ENCODE results near the gene FEZF2. TPM values are rescaled to one million over a fixed set of nuclear protein-coding genes. Genes with fewer than 3 reads are reported as not detected.

Gene FEZF2
- total RNA-seq, 4 donors from 2014 or later = not detected

DNA sequence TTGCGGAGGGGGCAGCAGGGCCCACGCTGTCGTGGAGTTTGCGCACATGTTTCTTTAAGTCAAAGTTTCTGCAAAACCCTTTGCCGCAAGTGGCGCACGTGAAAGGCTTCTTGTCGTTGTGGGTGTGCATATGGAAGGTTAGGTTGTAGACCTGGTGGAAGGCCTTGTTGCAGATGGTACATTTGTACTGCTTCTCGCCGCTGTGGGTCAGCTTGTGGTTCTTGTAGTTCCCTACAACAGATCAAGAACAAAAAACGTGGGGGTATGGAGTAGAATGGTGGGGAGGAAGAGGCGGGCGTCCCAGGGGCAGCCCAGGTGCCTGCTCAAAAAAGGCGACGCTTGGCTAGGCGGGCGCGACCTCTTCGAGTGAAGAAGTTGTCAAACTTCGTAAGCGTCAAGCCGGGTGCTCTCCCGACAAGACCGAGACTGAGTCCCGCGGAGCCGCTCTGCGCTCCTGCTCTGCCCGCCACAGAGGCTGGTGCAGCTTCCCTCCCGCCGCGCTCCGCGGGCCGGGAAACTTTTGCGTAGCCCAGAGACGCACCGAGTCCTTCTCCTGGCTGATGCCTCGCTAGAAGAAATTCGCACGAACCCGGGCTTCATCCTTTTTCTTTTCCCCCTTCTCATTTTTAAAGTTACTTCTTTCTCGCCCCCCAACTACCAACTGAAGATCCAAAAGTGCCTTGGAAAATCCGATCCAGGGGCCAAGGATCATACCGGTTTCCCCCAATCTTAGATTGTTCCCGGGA is 3.1 kb downstream of the FEZF2 start:
- in situ Hi-C loops (cut with MboI; ENCODE audit: low pct_ligation_motif_present in 1 of 4, low pct_unique_long_range_greater_than_20kb in 1 of 4, low sequenced_read_pairs in 3 of 4) = no loop called here
- H3K27ac ChIP-seq = no peak overlapping the region
- H3K9me3 ChIP-seq = no peaks in the 10 kb centered on the region
- intact Hi-C loops (cut with DNase I; ENCODE audit: low total_unique reads) = no loop called here
- H3K4me1 ChIP-seq = peaks cover 0 to 32% (median 5%) of the 10 kb centered on the region in 4 donors
- H3K4me3 ChIP-seq = no peak overlapping the region
- no peaks in the 10 kb centered on the region for H3K36me3 ChIP-seq
- H3K27me3 ChIP-seq = peaks cover 100% of the 10 kb centered on the region
- WGBS, 2 donors (ENCODE audit: low coverage in 1 of 2) = 9 to 13% methylated on average over 25 to 46 of the region's 46 CpGs
- DNase-seq = no peak
- no peak for TF ChIP-seq EP300 (IDR thresholded peaks at IDR 0.05; ENCODE audit: low read depth)
- TF ChIP-seq POLR2AphosphoS5 (IDR thresholded peaks at IDR 0.05) = no peak
- no peak for TF ChIP-seq POLR2A (IDR thresholded peaks at IDR 0.05)
- TF ChIP-seq CTCF (IDR thresholded peaks at IDR 0.05) = no peak

- Histone ChIP-seq H3K4me3 (peak overlapping the region in 1 of 4 donors; percentile 35), H3K9me3 (no peaks in the 10 kb centered on the region), H3K27ac (no peak overlapping the region), H3K27me3 (peaks cover 100% of the 10 kb centered on the region), H3K36me3 (no peaks in the 10 kb centered on the region), H3K4me1 (peaks cover 0 to 31% (median 5%) of the 10 kb centered on the region in 4 donors)
- intact Hi-C loops (cut with DNase I; ENCODE audit: low total_unique reads) (no loop called here), in situ Hi-C loops (cut with MboI; ENCODE audit: low pct_ligation_motif_present in 1 of 4, low pct_unique_long_range_greater_than_20kb in 1 of 4, low sequenced_read_pairs in 3 of 4) (no loop called here)
- no peak for DNase-seq
- 21 to 25% methylated on average over 7 to 12 of the region's 12 CpGs for WGBS, 2 donors (ENCODE audit: low coverage in 1 of 2)
- TF ChIP-seq POLR2A (IDR thresholded peaks at IDR 0.05) (no peak), EP300 (IDR thresholded peaks at IDR 0.05; ENCODE audit: low read depth) (no peak), POLR2AphosphoS5 (IDR thresholded peaks at IDR 0.05) (no peak), CTCF (IDR thresholded peaks at IDR 0.05) (no peak)
Measured at GRCh38 chr3:62369476-62369743, 3.9 kb downstream of the FEZF2 start.

GRCh38 chr3:62368705-62369475 is 4.5 kb downstream of the FEZF2 start:
- intact Hi-C loops (cut with DNase I; ENCODE audit: low total_unique reads) = no loop called here
- no peaks in the 10 kb centered on the region for H3K36me3 ChIP-seq
- DNase-seq = no peak
- H3K27ac ChIP-seq = no peak overlapping the region
- peaks cover 100% of the 10 kb centered on the region for H3K27me3 ChIP-seq
- in situ Hi-C loops (cut with MboI; ENCODE audit: low pct_ligation_motif_present in 1 of 4, low pct_unique_long_range_greater_than_20kb in 1 of 4, low sequenced_read_pairs in 3 of 4) = no loop called here
- H3K4me3 ChIP-seq = peak overlapping the region in 1 of 4 donors; percentile 35
- 16% methylated on average over 58 of the region's 58 CpGs; no CpG with 5 or more reads in 1 of the 2 donors for WGBS, 2 donors (ENCODE audit: low coverage in 1 of 2)
- no peak for TF ChIP-seq CTCF (IDR thresholded peaks at IDR 0.05)
- TF ChIP-seq POLR2AphosphoS5 (IDR thresholded peaks at IDR 0.05) = no peak
- no peak for TF ChIP-seq POLR2A (IDR thresholded peaks at IDR 0.05)
- no peak for TF ChIP-seq EP300 (IDR thresholded peaks at IDR 0.05; ENCODE audit: low read depth)
- H3K9me3 ChIP-seq = no peaks in the 10 kb centered on the region
- peaks cover 0 to 25% (median 5%) of the 10 kb centered on the region in 4 donors for H3K4me1 ChIP-seq

DNA sequence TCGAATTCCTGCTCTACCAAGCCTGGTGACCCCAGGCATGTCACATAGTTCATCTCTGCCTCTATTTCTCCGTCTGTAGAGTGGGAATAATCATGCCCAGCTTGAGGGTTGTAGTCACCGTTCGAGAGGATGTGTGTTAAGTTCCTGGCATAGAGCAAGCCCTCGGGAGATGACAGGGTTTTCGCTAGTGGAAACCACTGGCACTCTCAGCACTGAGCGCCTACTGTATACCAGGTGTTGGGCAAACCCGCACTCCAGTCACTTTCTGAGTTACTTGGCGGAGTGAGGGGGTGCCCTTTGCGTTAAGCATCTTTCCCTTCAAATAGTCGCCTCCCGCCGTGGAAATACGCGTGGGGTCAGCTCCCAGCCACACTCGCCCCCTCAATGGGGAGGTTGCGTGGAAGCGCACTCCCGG is 5.1 kb downstream of the FEZF2 start:
- H3K36me3 ChIP-seq = no peaks in the 10 kb centered on the region
- peaks cover 0 to 21% (median 5%) of the 10 kb centered on the region in 4 donors for H3K4me1 ChIP-seq
- WGBS, 2 donors (ENCODE audit: low coverage in 1 of 2) = 31% methylated on average over 14 of the region's 19 CpGs; no CpG with 5 or more reads in 1 of the 2 donors
- no peaks in the 10 kb centered on the region for H3K9me3 ChIP-seq
- no peak overlapping the region for H3K4me3 ChIP-seq
- H3K27me3 ChIP-seq = peaks cover 98% of the 10 kb centered on the region
- no peak for DNase-seq
- no peak for TF ChIP-seq EP300 (IDR thresholded peaks at IDR 0.05; ENCODE audit: low read depth)
- no peak for TF ChIP-seq POLR2AphosphoS5 (IDR thresholded peaks at IDR 0.05)
- no peak for TF ChIP-seq POLR2A (IDR thresholded peaks at IDR 0.05)
- no peak for TF ChIP-seq CTCF (IDR thresholded peaks at IDR 0.05)
- in situ Hi-C loops (cut with MboI; ENCODE audit: low pct_ligation_motif_present in 1 of 4, low pct_unique_long_range_greater_than_20kb in 1 of 4, low sequenced_read_pairs in 3 of 4) (no loop called here), intact Hi-C loops (cut with DNase I; ENCODE audit: low total_unique reads) (no loop called here)
- no peak overlapping the region for H3K27ac ChIP-seq
